ENCODE measurements around the gene NWD2.
"Not testable (repeated sequence)": the region's sequence is repeated elsewhere in the genome, so short reads cannot be mapped to it uniquely, and the experiment has no call there.

Gene NWD2

GRCh38 chr4:37470245-37470644, 225.7 kb downstream of the NWD2 start:
- no peak for DNase-seq (ENCODE audit: low read depth)

DNA sequence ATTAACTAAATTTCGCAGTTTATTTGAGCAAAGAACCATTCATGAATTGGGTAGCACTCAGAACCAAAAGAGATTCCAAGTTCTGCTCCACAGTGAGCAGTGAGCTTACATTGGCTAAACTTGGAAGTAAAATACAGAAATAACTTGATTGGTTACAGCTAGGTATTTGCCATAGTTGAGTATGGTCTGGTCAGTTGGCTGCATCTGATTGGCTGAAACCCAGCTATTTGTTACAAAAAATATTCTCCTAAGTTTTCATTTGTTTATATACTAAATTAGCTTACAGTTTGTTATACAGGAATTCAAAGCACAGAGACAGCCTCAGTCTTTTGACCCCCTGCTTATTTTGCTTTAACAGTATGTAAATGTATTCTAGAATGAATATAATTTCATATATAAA, 226.6 kb downstream of the NWD2 start:
- DNase-seq (ENCODE audit: low read depth), result no peak

DNA sequence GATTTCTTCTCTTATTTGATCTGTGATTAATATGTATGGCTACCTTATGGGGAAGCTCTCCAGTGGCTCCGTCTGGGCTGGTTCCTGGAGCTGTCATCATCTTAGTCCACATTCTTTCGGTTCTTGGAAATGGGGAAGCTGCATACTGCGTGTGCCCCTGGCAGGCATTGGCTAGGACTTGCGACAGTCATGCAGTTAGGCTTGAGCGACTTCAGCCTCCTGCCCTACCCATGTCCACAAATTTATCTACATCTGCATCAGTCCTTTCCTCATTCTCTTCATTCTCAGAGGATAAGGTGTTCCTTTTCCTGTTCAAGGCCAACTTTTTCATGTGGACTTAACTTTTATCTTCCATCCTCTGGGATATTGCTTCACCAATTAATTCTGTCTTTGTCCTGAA, 227.4 kb downstream of the NWD2 start:
- DNase-seq (ENCODE audit: low read depth), result no peak

GRCh38 chr4:37473807-37474206, 229.3 kb downstream of the NWD2 start:
- no peak for DNase-seq (ENCODE audit: low read depth)

- no peak for DNase-seq (ENCODE audit: low read depth)
These were observed 230.5 kb downstream of the NWD2 start for GRCh38 chr4:37475087-37475486.

DNA sequence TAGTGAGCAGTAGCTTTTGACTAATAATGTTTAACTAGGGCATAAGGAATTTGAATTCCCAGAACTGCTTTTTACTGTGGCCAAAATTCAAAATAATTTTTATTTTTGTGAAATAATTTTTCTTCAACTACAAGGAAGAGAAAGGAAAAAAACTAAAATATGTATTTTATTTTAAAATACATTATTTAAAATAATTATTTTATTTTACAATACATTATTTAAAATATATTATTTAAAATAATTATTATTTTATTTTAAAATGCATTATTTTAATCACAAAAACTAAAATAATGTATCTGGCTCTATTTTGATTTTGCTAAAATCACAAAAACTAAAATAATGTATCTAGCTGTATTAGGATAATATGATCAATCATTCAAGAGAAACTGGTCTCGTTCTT, 231.2 kb downstream of the NWD2 start:
- no peak for DNase-seq (ENCODE audit: low read depth)

DNA sequence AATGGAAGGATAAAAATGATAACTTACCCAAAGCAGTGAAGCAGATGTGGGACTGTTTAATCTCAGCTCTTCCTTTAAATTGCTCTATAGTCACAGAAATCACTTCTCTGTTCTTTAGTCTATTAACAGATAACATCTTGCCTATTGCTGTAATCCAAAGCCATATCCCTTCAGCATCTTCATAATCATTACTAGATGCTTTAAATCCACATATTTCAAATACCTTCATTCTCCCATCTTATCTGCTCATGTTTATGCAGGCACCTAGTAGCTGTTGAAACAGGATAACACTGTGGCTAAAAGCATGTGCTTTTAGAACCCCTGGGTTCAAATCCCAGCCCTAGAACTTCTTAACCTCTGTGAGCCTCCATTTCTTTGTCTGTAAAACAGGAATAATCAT, 231.7 kb downstream of the NWD2 start:
- DNase-seq (ENCODE audit: low read depth), result no peak

- no peak for DNase-seq (ENCODE audit: low read depth)
These were observed 232.1 kb downstream of the NWD2 start for GRCh38 chr4:37476691-37477090.

DNA sequence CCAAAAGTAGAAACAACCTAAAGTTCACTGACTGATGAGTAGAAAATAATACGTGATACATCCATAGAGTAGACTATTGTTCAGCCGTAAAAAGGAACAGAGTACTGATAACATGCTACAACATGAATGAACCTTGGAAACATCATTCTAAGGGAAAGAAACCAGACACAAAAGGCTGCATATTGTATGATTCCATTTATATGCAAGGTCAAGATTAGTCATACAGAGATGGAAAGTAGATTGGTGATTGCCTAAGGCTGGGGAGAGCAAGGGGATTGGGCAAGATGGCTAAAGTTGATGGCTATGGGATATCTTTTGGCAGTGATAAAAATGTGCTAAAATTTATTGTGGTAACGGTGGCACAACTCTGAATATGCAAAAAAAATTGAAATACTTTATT, 232.6 kb downstream of the NWD2 start:
- no peak for DNase-seq (ENCODE audit: low read depth)

- DNase-seq (ENCODE audit: low read depth), result no peak
These were observed 233.6 kb downstream of the NWD2 start for GRCh38 chr4:37478151-37478550.

DNA sequence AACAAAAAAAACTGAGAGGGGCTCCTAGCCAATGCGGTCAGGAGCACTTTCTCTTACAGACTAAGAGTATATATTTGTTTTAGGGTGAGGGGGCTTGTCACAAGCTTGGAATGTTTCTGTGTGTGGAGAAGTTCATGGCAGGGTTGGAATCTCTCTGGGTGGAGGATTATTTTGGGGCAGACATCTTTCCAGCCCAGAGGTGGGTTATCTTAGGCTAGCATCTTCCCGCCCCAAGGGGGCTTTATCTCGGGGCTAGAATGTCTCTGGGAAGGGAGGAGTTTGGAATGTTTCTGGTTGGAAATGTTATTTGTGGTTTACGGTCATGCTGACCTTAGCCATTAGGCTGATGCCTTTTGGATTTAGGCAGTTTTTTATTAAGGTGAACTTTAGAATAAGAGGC, 236.0 kb downstream of the NWD2 start:
- DNase-seq (ENCODE audit: low read depth), result no peak

GRCh38 chr4:37481547-37482122, 237.1 kb downstream of the NWD2 start:
- no peak for DNase-seq (ENCODE audit: low read depth)

DNA sequence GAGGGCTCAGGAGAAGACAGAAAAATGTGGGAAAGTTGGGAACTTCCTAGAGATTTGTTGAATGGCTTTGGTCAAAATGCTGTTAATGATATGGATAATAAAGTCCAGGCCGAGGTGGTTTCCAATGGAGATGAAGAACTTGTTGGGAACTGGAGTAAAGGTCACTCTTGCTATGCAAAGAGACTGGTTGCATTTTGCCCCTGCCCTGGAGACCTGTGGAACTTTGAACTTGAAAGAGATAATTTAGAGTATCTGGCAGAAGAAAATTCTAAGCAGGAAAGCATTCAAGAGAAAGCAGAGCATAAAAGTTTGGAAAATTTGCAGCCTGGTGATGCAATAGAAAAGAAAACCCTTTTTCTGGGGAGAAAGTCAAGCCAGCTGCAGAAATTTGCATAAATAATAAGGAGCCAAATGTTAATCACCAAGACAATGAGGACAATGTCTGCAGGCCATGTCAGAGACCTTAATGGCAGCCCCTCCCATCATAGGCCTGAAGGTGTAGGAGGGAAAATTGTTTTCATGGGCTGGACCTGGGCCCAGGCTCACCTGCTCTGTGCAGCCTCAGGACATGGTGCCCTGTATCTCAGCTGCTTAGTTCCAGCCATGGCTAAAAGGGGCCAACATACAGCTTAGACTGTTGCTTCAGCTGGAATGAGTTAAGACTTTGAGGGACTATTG, 237.8 kb downstream of the NWD2 start:
- DNase-seq (ENCODE audit: low read depth), result no peak

GRCh38 chr4:37483610-37484009, 239.1 kb downstream of the NWD2 start:
- no peak for DNase-seq (ENCODE audit: low read depth)

GRCh38 chr4:37486166-37486565, 241.6 kb downstream of the NWD2 start:
- no peak for DNase-seq (ENCODE audit: low read depth)

DNA sequence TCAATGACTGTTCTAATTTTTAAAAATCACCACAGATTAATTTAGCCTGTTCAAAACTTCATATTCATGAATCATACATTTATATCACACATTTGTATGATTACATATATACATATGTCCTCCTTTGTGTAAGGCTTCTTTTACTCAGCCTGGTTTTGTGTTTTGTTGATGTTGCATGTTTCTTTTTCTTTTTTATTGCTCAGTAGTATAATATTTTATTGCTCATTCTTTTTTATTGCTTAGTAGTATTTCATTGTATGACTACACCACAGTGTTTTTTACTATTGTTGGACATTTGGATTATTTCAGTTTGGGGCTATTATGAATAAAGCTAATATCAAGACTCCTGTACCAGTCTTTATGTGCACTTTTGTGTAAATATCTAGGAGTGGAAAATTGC, 243.1 kb downstream of the NWD2 start:
- DNase-seq (ENCODE audit: low read depth), result no peak

DNA sequence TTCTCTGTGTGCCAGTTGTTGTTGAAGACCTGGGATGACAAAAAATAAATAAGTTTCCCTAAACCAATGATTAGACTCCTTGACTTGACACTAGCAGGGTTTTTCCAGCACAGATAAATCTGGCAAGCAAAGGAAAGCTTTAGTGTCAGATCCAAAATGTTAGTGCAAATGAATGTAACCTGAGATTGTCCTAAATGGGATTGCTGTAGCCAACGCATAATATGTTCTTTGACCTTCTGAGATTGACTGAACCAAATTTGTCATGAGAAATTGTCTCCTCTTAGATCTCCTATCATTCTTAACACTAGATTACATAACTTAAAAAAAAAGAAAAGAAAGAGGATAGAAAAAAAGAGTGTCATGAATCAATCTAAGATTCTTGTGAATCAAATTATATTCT, 245.2 kb downstream of the NWD2 start:
- DNase-seq (ENCODE audit: low read depth), result no peak

DNA sequence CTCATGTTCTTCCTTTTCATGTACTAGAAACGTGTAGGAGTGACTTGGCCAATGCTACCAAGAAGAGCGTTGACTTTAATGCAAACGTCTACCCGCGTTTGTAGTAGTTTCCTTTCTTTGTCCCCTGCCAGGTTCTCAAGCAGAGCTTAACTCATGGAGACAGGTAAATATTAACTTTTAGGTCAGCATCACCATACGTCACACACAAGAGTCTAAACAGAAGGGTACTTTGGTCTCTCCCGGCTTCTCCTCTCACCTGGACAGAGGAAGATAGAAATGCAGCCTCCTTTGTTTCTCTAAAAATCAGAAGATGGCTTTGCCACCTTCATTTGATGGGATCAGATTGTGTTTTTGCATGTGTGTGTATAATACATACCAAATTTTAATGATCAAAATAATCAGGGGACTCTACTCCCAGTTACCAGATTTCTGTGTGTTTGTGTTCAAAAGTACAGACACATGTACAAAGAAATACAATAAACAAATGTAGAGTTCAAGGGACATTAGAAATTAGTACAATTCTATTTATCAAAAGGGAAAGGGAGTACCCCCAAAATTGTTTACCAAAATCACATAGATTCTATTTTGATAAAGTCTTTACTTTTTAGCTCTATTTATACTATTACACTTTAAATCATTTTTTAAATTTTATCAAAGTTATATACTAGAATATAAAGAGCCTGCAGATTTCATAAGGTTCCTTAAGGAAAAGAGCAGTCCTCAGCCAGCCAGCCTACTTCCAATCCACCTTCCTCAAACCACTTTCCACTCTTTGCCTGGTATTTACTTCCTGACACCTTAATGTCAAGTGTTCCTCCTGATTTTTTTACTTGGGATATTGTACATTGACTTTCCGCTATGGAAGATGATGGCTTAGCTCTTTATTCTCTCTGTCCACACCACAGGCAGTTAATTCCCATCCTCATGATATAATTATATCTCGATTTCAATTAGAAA, 246.1 kb downstream of the NWD2 start:
- no peak for DNase-seq (ENCODE audit: low read depth)

DNA sequence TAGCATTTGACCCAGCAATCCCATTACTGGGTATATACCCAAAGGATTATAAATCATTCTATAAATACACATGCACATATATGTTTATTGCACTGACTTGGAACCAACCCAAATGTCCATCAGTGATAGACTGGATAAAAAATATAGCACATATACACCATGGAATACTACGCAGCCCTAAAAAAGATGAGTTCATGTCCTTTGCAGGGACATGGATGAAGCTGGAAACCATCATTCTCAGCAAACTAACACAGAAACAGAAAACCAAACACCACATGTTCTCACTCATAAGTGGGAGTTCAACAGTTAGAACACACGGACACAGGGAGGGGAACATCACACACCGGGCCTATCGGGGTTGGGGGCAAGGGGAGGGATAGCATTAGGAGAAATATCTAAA, 250.8 kb downstream of the NWD2 start:
- DNase-seq (ENCODE audit: low read depth), result not testable (repeated sequence)

Data from activated T-cell treated with anti-CD3 and anti-CD28 coated beads for 1 hour (primary cell).